Stomach (tissue), 9 donors: ENCODE measurements around the gene LTA. TPM values are rescaled to one million over a fixed set of nuclear protein-coding genes. Genes with fewer than 3 reads are reported as not detected.

Experiments
- DNase-seq, 2 donors: peaks; one replicate each; pipeline versions ENCODE4 v3.0.0 to v3.0.0-alpha.2; 2013 to 2019
- H3K27ac ChIP-seq, 5 donors: fragments of 200-600 bp in 4 of 5; sonication (generic) in 4 of 5; one replicate each; pipeline ENCODE4 v1.5.1; 2013 to 2019; ENCODE audit warnings: mild to moderate bottlenecking in 1 of 5, moderate library complexity in 1 of 5
- H3K27me3 ChIP-seq, 3 donors: fragments of 200-600 bp; sonication (generic); one replicate each; pipeline ENCODE4 v1.5.1; 2017 to 2019; ENCODE audit warnings: mixed run types in 1 of 3
- H3K36me3 ChIP-seq, 4 donors: fragments of 200-600 bp; sonication (generic); 1 replicate in 3 of 4; 2 replicates in 1 of 4; pipeline ENCODE4 v1.5.1; 2016 to 2019
- H3K4me1 ChIP-seq, 4 donors: fragments of 200-600 bp; sonication (generic); one replicate each; pipeline ENCODE4 v1.5.1; 2016 to 2019
- H3K4me3 ChIP-seq, 4 donors: fragments of 200-600 bp; sonication (generic) in 3 of 4; one replicate each; pipeline ENCODE4 v1.5.1; 2016 to 2019; ENCODE audit warnings: mild to moderate bottlenecking in 1 of 4
- H3K9me3 ChIP-seq, 4 donors: fragments of 200-600 bp; sonication (generic); one replicate each; pipeline ENCODE4 v1.5.1; 2016 to 2019
- EP300 ChIP-seq: sonication (generic); formaldehyde crosslinking; IDR thresholded peaks from one replicate; pipeline ENCODE4 v1.6.1; 2017; ENCODE audit warnings: antibody characterized with exemption
- POLR2A ChIP-seq, 4 donors: fragments of 450-650 bp; IDR thresholded peaks; one replicate each; pipeline ENCODE4 v1.6.1; 2016; ENCODE audit warnings: antibody characterized with exemption in 4 of 4, control low read depth in 2 of 4, mild to moderate bottlenecking in 1 of 4, moderate library complexity in 1 of 4
- POLR2AphosphoS5 ChIP-seq, 3 donors: sonication (generic); formaldehyde crosslinking; IDR thresholded peaks; one replicate each; pipeline ENCODE4 v1.6.1; 2016; ENCODE audit warnings: antibody characterized with exemption in 3 of 3
- WGBS, 5 donors: extraction: QIAGEN DNeasy Blood & Tissue Kit in 3 of 5; methylation state at CpG; one replicate each; pipeline versions ENCODE4 v1.1.5 to v1.1.7; 2013 to 2018; 5-methylcytosine and 5-hydroxymethylcytosine counted together
- intact Hi-C: fragments of 100-400 bp; cut with DNase I; formaldehyde crosslinking; loops from one replicate; pipeline ENCODE4 v1.15.1; 2023; ENCODE audit warnings: low total_unique reads
- polyA plus RNA-seq, 3 donors: library from polyadenylated mRNA; stranded (reverse); fragments of 200-250 nt; gene quantifications; one replicate each; pipeline ENCODE4 v1.2.3, GENCODE V29; 2013
- total RNA-seq, 5 donors: library from RNA; depleted of rRNA; stranded (reverse); fragments of >200 nt; gene quantifications; one replicate each; pipeline versions ENCODE4 v1.1.0 to v1.2.3, GENCODE V29; 2014 to 2016
- TF ChIP-seq, protein P1 (sequence below), 7 experiments: fragments of 450-650 bp in 4 of 7; fragments of 200-600 bp in 3 of 7; sonication (generic) in 3 of 7; IDR thresholded peaks; one replicate each; pipeline ENCODE4 v1.5.1; 2016 to 2019; ENCODE audit warnings: antibody characterized with exemption in 7 of 7, control low read depth in 2 of 7, mild to moderate bottlenecking in 1 of 7
- donor health status: healthy with polysubstance abuse.
- donor health status: Bipolar disorder and iron deficiency.
- donor health status: healthy.

Gene LTA
- total and polyA plus RNA-seq, 8 donors, result 0.18 TPM; not detected in 7

DNA sequence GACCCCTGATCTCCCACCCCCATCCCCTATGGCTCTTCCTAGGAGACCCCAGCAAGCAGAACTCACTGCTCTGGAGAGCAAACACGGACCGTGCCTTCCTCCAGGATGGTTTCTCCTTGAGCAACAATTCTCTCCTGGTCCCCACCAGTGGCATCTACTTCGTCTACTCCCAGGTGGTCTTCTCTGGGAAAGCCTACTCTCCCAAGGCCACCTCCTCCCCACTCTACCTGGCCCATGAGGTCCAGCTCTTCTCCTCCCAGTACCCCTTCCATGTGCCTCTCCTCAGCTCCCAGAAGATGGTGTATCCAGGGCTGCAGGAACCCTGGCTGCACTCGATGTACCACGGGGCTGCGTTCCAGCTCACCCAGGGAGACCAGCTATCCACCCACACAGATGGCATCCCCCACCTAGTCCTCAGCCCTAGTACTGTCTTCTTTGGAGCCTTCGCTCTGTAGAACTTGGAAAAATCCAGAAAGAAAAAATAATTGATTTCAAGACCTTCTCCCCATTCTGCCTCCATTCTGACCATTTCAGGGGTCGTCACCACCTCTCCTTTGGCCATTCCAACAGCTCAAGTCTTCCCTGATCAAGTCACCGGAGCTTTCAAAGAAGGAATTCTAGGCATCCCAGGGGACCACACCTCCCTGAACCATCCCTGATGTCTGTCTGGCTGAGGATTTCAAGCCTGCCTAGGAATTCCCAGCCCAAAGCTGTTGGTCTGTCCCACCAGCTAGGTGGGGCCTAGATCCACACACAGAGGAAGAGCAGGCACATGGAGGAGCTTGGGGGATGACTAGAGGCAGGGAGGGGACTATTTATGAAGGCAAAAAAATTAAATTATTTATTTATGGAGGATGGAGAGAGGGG lies 1.4 kb downstream of the LTA start:
- intact Hi-C loops, result no loop called here
- 80 to 93% (median 83%) methylated on average over 9 of the region's 9 CpGs for WGBS, 5 donors

DNA sequence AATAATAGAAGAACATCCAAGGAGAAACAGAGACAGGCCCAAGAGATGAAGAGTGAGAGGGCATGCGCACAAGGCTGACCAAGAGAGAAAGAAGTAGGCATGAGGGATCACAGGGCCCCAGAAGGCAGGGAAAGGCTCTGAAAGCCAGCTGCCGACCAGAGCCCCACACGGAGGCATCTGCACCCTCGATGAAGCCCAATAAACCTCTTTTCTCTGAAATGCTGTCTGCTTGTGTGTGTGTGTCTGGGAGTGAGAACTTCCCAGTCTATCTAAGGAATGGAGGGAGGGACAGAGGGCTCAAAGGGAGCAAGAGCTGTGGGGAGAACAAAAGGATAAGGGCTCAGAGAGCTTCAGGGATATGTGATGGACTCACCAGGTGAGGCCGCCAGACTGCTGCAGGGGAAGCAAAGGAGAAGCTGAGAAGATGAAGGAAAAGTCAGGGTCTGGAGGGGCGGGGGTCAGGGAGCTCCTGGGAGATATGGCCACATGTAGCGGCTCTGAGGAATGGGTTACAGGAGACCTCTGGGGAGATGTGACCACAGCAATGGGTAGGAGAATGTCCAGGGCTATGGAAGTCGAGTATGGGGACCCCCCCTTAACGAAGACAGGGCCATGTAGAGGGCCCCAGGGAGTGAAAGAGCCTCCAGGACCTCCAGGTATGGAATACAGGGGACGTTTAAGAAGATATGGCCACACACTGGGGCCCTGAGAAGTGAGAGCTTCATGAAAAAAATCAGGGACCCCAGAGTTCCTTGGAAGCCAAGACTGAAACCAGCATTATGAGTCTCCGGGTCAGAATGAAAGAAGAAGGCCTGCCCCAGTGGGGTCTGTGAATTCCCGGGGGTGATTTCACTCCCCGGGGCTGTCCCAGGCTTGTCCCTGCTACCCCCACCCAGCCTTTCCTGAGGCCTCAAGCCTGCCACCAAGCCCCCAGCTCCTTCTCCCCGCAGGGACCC lies 2.3 kb downstream of the LTA start:
- Histone ChIP-seq H3K4me1 (peaks cover 0 to 18% (median under 1%) of the 10 kb centered on the region in 4 donors), H3K9me3 (no peaks in the 10 kb centered on the region), H3K36me3 (no peaks in the 10 kb centered on the region), H3K4me3 (no peak overlapping the region), H3K27ac (peak overlapping the region in 2 of 5 donors; percentile 56 to 76), H3K27me3 (peaks cover 0 to 8% (median 0%) of the 10 kb centered on the region in 3 donors)
- no peak for TF ChIP-seq POLR2AphosphoS5 (IDR thresholded peaks at IDR 0.05)
- TF ChIP-seq, protein P1, sequence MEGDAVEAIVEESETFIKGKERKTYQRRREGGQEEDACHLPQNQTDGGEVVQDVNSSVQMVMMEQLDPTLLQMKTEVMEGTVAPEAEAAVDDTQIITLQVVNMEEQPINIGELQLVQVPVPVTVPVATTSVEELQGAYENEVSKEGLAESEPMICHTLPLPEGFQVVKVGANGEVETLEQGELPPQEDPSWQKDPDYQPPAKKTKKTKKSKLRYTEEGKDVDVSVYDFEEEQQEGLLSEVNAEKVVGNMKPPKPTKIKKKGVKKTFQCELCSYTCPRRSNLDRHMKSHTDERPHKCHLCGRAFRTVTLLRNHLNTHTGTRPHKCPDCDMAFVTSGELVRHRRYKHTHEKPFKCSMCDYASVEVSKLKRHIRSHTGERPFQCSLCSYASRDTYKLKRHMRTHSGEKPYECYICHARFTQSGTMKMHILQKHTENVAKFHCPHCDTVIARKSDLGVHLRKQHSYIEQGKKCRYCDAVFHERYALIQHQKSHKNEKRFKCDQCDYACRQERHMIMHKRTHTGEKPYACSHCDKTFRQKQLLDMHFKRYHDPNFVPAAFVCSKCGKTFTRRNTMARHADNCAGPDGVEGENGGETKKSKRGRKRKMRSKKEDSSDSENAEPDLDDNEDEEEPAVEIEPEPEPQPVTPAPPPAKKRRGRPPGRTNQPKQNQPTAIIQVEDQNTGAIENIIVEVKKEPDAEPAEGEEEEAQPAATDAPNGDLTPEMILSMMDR (IDR thresholded peaks at IDR 0.05), result no peak
- TF ChIP-seq EP300, result no peak
- no peak for TF ChIP-seq POLR2A (IDR thresholded peaks at IDR 0.05)
- 69 to 84% (median 75%) methylated on average over 14 of the region's 14 CpGs for WGBS, 5 donors
- intact Hi-C loops, result no loop called here
- DNase-seq, result no peak

More for the DNA sequence above, 1.4 kb downstream of the LTA start:
- no peaks in the 10 kb centered on the region for H3K36me3 ChIP-seq
- peaks cover 0 to 18% (median 2%) of the 10 kb centered on the region in 4 donors for H3K4me1 ChIP-seq
- H3K27me3 ChIP-seq, result peaks cover 0 to 8% (median 0%) of the 10 kb centered on the region in 3 donors
- TF ChIP-seq, protein P1 (IDR thresholded peaks at IDR 0.05), result no peak
- TF ChIP-seq POLR2AphosphoS5 (IDR thresholded peaks at IDR 0.05) (no peak), POLR2A (IDR thresholded peaks at IDR 0.05) (no peak), EP300 (no peak)
- no peak overlapping the region for H3K27ac ChIP-seq
- DNase-seq, result no peak
- H3K9me3 ChIP-seq, result no peaks in the 10 kb centered on the region
- no peak overlapping the region for H3K4me3 ChIP-seq

DNA sequence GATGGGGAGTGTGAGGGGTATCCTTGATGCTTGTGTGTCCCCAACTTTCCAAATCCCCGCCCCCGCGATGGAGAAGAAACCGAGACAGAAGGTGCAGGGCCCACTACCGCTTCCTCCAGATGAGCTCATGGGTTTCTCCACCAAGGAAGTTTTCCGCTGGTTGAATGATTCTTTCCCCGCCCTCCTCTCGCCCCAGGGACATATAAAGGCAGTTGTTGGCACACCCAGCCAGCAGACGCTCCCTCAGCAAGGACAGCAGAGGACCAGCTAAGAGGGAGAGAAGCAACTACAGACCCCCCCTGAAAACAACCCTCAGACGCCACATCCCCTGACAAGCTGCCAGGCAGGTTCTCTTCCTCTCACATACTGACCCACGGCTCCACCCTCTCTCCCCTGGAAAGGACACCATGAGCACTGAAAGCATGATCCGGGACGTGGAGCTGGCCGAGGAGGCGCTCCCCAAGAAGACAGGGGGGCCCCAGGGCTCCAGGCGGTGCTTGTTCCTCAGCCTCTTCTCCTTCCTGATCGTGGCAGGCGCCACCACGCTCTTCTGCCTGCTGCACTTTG lies 3.3 kb downstream of the LTA start, which contains the start of gene TNF:
TSS of gene TNF (plus strand) at position 231 of the 567 bp plus-strand sequence. CDS start at position 408, 177 bp downstream.
- Histone ChIP-seq H3K36me3 (no peaks in the 10 kb centered on the region), H3K4me3 (peak within 1 kb of the TSS; percentile 14 to 40 (median 32)), H3K4me1 (peaks cover 0 to 21% (median 2%) of the 10 kb centered on the region in 4 donors), H3K9me3 (no peaks in the 10 kb centered on the region), H3K27me3 (peaks cover 0 to 8% (median 0%) of the 10 kb centered on the region in 3 donors), H3K27ac (peak within 1 kb of the TSS in 4 of 5 donors; percentile 49 to 76 (median 57))
- 42 to 69% (median 46%) methylated on average over 17 to 19 of the region's 19 CpGs for whole genome bisulfite sequencing, 5 donors
- TF ChIP-seq EP300, result no peak
- no peak for TF ChIP-seq POLR2A (IDR thresholded peaks at IDR 0.05)
- TF ChIP-seq POLR2AphosphoS5 (IDR thresholded peaks at IDR 0.05), result peak in 2 of 3 donors; percentile 63 to 64
- TF ChIP-seq, protein P1 (IDR thresholded peaks at IDR 0.05), result no peak
- intact Hi-C loops, result no loop called here
- DNase-seq, result peak; percentile 32 to 60
